ENCODE results near the gene KDM4C.

Gene KDM4C

DNA sequence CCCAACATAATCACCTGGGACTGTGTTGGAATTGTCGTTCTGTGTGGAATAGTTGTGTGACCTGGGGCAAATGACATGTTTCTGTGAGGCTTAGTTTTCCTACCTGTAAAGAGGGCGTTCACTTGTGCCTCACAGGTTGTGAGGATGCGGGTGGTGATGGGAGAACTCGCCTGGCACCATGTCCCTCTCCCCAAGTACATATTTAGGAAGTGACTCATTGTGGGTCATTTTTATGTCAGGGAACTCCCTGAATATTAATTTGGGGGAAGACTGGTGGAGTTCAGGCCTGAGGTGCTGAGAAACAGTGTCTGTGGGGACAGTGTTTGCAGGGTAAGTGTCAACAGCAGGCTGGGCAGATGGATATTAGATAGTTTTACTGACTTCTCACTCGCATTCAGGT, 144.7 kb downstream of the KDM4C start:
- H3K79me2 ChIP-seq, result no peaks in the 10 kb centered on the region
- H3K36me3 ChIP-seq (ENCODE audit: control insufficient read depth, insufficient read depth, low read length), result no peaks in the 10 kb centered on the region
- TF ChIP-seq, protein P1, sequence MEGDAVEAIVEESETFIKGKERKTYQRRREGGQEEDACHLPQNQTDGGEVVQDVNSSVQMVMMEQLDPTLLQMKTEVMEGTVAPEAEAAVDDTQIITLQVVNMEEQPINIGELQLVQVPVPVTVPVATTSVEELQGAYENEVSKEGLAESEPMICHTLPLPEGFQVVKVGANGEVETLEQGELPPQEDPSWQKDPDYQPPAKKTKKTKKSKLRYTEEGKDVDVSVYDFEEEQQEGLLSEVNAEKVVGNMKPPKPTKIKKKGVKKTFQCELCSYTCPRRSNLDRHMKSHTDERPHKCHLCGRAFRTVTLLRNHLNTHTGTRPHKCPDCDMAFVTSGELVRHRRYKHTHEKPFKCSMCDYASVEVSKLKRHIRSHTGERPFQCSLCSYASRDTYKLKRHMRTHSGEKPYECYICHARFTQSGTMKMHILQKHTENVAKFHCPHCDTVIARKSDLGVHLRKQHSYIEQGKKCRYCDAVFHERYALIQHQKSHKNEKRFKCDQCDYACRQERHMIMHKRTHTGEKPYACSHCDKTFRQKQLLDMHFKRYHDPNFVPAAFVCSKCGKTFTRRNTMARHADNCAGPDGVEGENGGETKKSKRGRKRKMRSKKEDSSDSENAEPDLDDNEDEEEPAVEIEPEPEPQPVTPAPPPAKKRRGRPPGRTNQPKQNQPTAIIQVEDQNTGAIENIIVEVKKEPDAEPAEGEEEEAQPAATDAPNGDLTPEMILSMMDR (IDR thresholded peaks at IDR 0.05), result no peak
- no peak overlapping the region for H3K9ac ChIP-seq
- H3K4me3 ChIP-seq (ENCODE audit: low read depth, low read length), result no peak overlapping the region
- no peaks in the 10 kb centered on the region for H3K4me1 ChIP-seq
- H3K9me3 ChIP-seq (ENCODE audit: control insufficient read depth, low read length), result no peaks in the 10 kb centered on the region
- no peak overlapping the region for H2AFZ ChIP-seq
- no peak overlapping the region for H3K27ac ChIP-seq
- no peak overlapping the region for H3K4me2 ChIP-seq (ENCODE audit: low read length)
- no peaks in the 10 kb centered on the region for H3K27me3 ChIP-seq (ENCODE audit: control insufficient read depth, insufficient read depth, low read length)

DNA sequence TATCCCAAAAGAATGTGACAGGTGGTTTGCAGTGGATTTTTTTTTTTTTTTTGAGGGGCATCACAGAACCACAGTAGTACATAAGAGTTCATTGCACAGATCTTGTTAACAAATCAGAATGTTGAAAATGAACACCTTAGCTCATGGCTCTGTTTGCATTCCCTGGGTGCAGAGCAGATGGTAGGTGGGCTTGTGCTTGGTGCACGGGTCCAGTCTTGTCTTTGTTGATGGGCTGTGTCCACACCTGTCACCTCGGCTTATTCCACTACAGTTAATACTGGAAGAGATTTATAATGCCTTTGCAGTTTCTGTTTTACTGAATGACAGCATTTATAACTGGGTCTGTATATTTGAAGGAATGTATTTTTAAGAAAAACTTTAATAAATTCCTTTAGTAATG, 146.6 kb downstream of the KDM4C start:
- Histone ChIP-seq H3K27me3 (ENCODE audit: control insufficient read depth, insufficient read depth, low read length) (no peaks in the 10 kb centered on the region), H3K9me3 (ENCODE audit: control insufficient read depth, low read length) (no peaks in the 10 kb centered on the region), H2AFZ (no peak overlapping the region), H3K4me2 (ENCODE audit: low read length) (no peak overlapping the region), H3K79me2 (no peaks in the 10 kb centered on the region), H3K4me3 (ENCODE audit: low read depth, low read length) (no peak overlapping the region), H3K4me1 (no peaks in the 10 kb centered on the region), H3K27ac (no peak overlapping the region), H3K36me3 (ENCODE audit: control insufficient read depth, insufficient read depth, low read length) (no peaks in the 10 kb centered on the region), H3K9ac (no peak overlapping the region)
- TF ChIP-seq, protein P1 (IDR thresholded peaks at IDR 0.05), result no peak

DNA sequence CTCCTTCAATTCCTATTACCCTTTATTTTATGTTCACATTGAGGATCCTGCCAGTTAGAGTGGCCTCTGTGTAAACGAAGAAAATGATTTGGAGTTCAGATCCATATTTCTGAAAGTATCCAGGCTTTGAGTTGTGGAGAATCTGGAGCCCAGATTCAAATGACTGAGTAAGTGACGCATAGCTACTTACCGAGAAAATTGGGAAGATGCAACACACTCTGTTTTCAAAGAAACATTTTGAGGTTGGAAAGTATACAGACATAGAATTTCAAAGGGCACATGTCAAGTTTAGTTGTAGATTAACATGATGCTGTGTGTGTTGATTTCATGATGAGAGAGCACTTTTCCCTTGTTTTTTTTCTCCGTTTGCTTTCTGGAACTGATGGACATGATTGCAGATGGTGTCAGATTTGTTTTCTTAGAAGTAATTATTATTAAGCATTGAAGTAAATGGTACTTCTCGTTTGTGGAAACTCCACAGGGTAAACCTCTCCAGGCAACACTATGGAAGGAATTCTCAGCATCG, 148.1 kb downstream of the KDM4C start:
- Histone ChIP-seq H3K36me3 (ENCODE audit: control insufficient read depth, insufficient read depth, low read length) (no peaks in the 10 kb centered on the region), H3K4me1 (no peaks in the 10 kb centered on the region)
- TF ChIP-seq, protein P1 (IDR thresholded peaks at IDR 0.05), result no peak

DNA sequence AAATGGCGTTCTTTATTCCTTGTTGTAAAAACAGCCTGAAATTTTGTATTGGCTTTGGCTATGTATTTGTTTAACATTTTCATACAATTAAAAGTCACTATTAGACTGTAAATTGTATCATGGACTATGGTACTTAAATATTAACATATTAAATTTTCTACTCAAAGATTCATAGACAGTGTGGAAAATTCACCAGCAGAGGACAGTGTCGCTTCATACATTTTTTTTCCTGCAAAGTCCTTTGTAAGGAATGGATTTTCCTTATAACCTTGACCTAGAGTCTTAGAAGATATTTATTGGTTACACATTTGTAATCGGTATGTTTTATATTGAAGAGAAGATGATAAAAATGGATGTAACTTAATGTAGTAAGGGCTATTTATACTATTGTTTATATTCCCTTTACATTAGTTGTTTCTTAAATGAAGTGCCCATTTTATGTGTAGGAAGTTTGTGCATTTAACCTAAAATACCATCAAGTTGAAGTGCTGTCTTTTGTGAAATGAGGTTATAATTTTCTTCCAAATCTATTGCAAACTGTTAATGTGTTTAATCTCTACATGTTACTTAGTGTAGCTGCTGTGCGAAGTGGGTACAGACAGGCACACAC, 150.1 kb downstream of the KDM4C start:
- Histone ChIP-seq H2AFZ (no peak overlapping the region), H3K27me3 (ENCODE audit: control insufficient read depth, insufficient read depth, low read length) (no peaks in the 10 kb centered on the region), H3K4me2 (ENCODE audit: low read length) (no peak overlapping the region), H3K36me3 (ENCODE audit: control insufficient read depth, insufficient read depth, low read length) (no peaks in the 10 kb centered on the region), H3K9ac (no peak overlapping the region), H3K4me1 (no peaks in the 10 kb centered on the region), H3K27ac (no peak overlapping the region), H3K79me2 (no peaks in the 10 kb centered on the region), H3K4me3 (ENCODE audit: low read depth, low read length) (no peak overlapping the region), H3K9me3 (ENCODE audit: control insufficient read depth, low read length) (no peaks in the 10 kb centered on the region)
- TF ChIP-seq, protein P1 (IDR thresholded peaks at IDR 0.05), result peak; percentile 47

More for the DNA sequence above, 148.1 kb downstream of the KDM4C start:
- Histone ChIP-seq H3K9me3 (ENCODE audit: control insufficient read depth, low read length) (no peaks in the 10 kb centered on the region), H2AFZ (no peak overlapping the region), H3K4me3 (ENCODE audit: low read depth, low read length) (no peak overlapping the region), H3K79me2 (no peaks in the 10 kb centered on the region), H3K27ac (no peak overlapping the region), H3K27me3 (ENCODE audit: control insufficient read depth, insufficient read depth, low read length) (no peaks in the 10 kb centered on the region), H3K4me2 (ENCODE audit: low read length) (no peak overlapping the region), H3K9ac (no peak overlapping the region)

DNA sequence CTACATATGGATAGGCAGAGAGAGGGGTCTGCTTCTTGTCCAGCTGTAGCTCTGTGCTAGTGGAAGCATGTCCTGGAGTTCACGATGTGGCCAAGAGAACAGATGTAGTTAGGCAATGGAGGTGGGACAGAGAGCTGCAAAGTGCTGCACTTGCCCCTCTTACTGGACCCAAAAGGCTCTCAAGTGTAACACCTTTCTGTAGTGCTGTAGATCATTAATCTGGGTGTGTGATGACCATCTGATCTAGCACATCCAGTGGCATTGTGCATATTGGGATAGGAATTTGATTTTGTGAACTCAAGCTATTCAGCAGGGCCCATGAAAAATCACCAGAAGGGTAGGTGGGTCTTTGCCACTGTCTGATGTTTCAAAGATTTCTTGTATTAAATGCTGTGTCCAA, 151.4 kb downstream of the KDM4C start:
- TF ChIP-seq, protein P1 (IDR thresholded peaks at IDR 0.05), result no peak
- no peaks in the 10 kb centered on the region for H3K4me1 ChIP-seq
- no peak overlapping the region for H3K4me3 ChIP-seq (ENCODE audit: low read depth, low read length)
- H3K9ac ChIP-seq, result no peak overlapping the region
- no peak overlapping the region for H3K4me2 ChIP-seq (ENCODE audit: low read length)
- H3K36me3 ChIP-seq (ENCODE audit: control insufficient read depth, insufficient read depth, low read length), result no peaks in the 10 kb centered on the region
- no peak overlapping the region for H3K27ac ChIP-seq
- no peaks in the 10 kb centered on the region for H3K79me2 ChIP-seq
- H2AFZ ChIP-seq, result no peak overlapping the region
- no peaks in the 10 kb centered on the region for H3K9me3 ChIP-seq (ENCODE audit: control insufficient read depth, low read length)
- no peaks in the 10 kb centered on the region for H3K27me3 ChIP-seq (ENCODE audit: control insufficient read depth, insufficient read depth, low read length)

All from parathyroid adenoma (tissue), 2 donors.